Colonic mucosa (tissue), 4 donors: ENCODE measurements around the gene GNPTG. TPM values are rescaled to one million over a fixed set of nuclear protein-coding genes. Genes with fewer than 3 reads are reported as not detected.
A peak's percentile ranks its signal among the peaks of the same experiment; 100 is the strongest.

ENCODE experiments used
- DNase-seq: peaks from one replicate; pipeline ENCODE4 v3.0.0-alpha.2; 2020
- H3K27ac ChIP-seq: fragments of 200-600 bp; one replicate; pipeline ENCODE4 v1.8.0; 2021
- H3K27me3 ChIP-seq: fragments of 200-600 bp; one replicate; pipeline ENCODE4 v1.8.0; 2021
- H3K36me3 ChIP-seq: fragments of 200-600 bp; one replicate; pipeline ENCODE4 v1.8.0; 2021
- H3K4me1 ChIP-seq: fragments of 200-600 bp; one replicate; pipeline ENCODE4 v1.8.0; 2021; ENCODE audit warnings: mild to moderate bottlenecking
- H3K4me3 ChIP-seq: fragments of 200-600 bp; one replicate; pipeline ENCODE4 v1.8.0; 2021
- H3K9ac ChIP-seq, 2 donors: one replicate each; pipeline ENCODE4 v1.7.0; 2013; ENCODE audit warnings: control low read depth in 2 of 2, low read depth in 2 of 2, low read length in 2 of 2
- H3K9me3 ChIP-seq: fragments of 200-600 bp; one replicate; pipeline ENCODE4 v1.8.0; 2021
- CTCF ChIP-seq: fragments of 200-600 bp; IDR thresholded peaks from one replicate; pipeline ENCODE4 v1.8.0; 2022; ENCODE audit warnings: antibody characterized with exemption, mild to moderate bottlenecking
- intact Hi-C: fragments of 100-400 bp; cut with DNase I; formaldehyde crosslinking; loops from one replicate; pipeline ENCODE4 v1.14.1; 2022
- total RNA-seq, 2 donors: library from RNA; stranded (reverse); fragmentation: NEBNext Ultra II Directional in 1 of 2; extraction: Animal tissue kit (Norgen Biotek cat#: 25700) in 1 of 2; gene quantifications; one replicate each; pipeline ENCODE4 v1.2.1, GENCODE V29; 2021
- donor health status: healthy.
- donor health status: DM: no; HTN: no; CAD: no.
- donor health status: DM: no; HTN: no; CAD: no.

The GNPTG gene
- total RNA-seq, 2 donors from 2014 or later = 48.2 to 59.1 TPM

GRCh38 chr16:1311738-1312466 lies 39.8 kb upstream of the GNPTG start:
- peaks cover 11% of the 10 kb centered on the region for H3K4me1 ChIP-seq
- peaks cover 7% of the 10 kb centered on the region for H3K36me3 ChIP-seq
- no peak for DNase-seq
- no peaks in the 10 kb centered on the region for H3K9me3 ChIP-seq
- H3K27me3 ChIP-seq = no peaks in the 10 kb centered on the region
- intact Hi-C loops = no loop called here
- peak overlapping the region; percentile 68 to 92 for H3K9ac ChIP-seq
- H3K27ac ChIP-seq = no peak overlapping the region
- no peak for TF ChIP-seq CTCF
- peak overlapping the region; percentile 75 for H3K4me3 ChIP-seq

- intact Hi-C loops = no loop called here
- peaks cover 8% of the 10 kb centered on the region for H3K36me3 ChIP-seq
- H3K4me3 ChIP-seq = no peak overlapping the region
- no peaks in the 10 kb centered on the region for H3K9me3 ChIP-seq
- no peak for DNase-seq
- peaks cover 11% of the 10 kb centered on the region for H3K4me1 ChIP-seq
- no peaks in the 10 kb centered on the region for H3K27me3 ChIP-seq
- H3K27ac ChIP-seq = no peak overlapping the region
- no peak overlapping the region for H3K9ac ChIP-seq
- TF ChIP-seq CTCF = no peak
Observed at GRCh38 chr16:1312467-1312816, 39.3 kb upstream of the GNPTG start.

GRCh38 chr16:1312903-1313302 lies 38.8 kb upstream of the GNPTG start:
- Histone ChIP-seq H3K27me3 (no peaks in the 10 kb centered on the region), H3K27ac (no peak overlapping the region), H3K9ac (no peak overlapping the region), H3K9me3 (no peaks in the 10 kb centered on the region), H3K36me3 (peaks cover 13% of the 10 kb centered on the region), H3K4me3 (no peak overlapping the region), H3K4me1 (peaks cover 11% of the 10 kb centered on the region)
- intact Hi-C loops = no loop called here
- TF ChIP-seq CTCF = no peak
- DNase-seq = no peak

GRCh38 chr16:1313721-1314369 lies 37.9 kb upstream of the GNPTG start:
- H3K9ac ChIP-seq = no peak overlapping the region
- H3K4me1 ChIP-seq = peaks cover 11% of the 10 kb centered on the region
- intact Hi-C loops = no loop called here
- H3K36me3 ChIP-seq = peaks cover 21% of the 10 kb centered on the region
- TF ChIP-seq CTCF = no peak
- no peak overlapping the region for H3K27ac ChIP-seq
- H3K27me3 ChIP-seq = no peaks in the 10 kb centered on the region
- H3K9me3 ChIP-seq = no peaks in the 10 kb centered on the region
- H3K4me3 ChIP-seq = no peak overlapping the region
- no peak for DNase-seq

- Histone ChIP-seq H3K9me3 (no peaks in the 10 kb centered on the region), H3K36me3 (peaks cover 22% of the 10 kb centered on the region), H3K4me1 (peaks cover 11% of the 10 kb centered on the region), H3K27me3 (no peaks in the 10 kb centered on the region), H3K4me3 (no peak overlapping the region), H3K27ac (no peak overlapping the region), H3K9ac (no peak overlapping the region)
- TF ChIP-seq CTCF = no peak
- no peak for DNase-seq
- intact Hi-C loops = no loop called here
Observed at GRCh38 chr16:1314399-1315068, 37.2 kb upstream of the GNPTG start.
